Liver (tissue), 9 donors: ENCODE measurements around the gene MCTP2. TPM values are rescaled to one million over a fixed set of nuclear protein-coding genes. Genes with fewer than 3 reads are reported as not detected.
"Not testable (repeated sequence)": the region's sequence is repeated elsewhere in the genome, so short reads cannot be mapped to it uniquely, and the experiment has no call there.

ENCODE experiments used
- DNase-seq: peaks from one replicate; pipeline ENCODE4 v3.0.0-alpha.2; 2017; ENCODE audit warnings: low spot score
- H3K27ac ChIP-seq, 2 donors: one replicate each; pipeline ENCODE4 v1.7.0; 2013; ENCODE audit warnings: inconsistent platforms in 2 of 2, low read length in 2 of 2, control low read depth in 1 of 2, low read depth in 1 of 2, mild to moderate bottlenecking in 1 of 2
- H3K27me3 ChIP-seq, 4 donors: one replicate each; pipeline versions ENCODE4 v1.6.1 to v1.7.0; 2013; ENCODE audit warnings: low read length in 3 of 4, inconsistent platforms in 1 of 4, mild to moderate bottlenecking in 1 of 4, moderate library complexity in 1 of 4; ENCODE audit not compliant: control insufficient read depth in 4 of 4, insufficient read depth in 4 of 4
- H3K36me3 ChIP-seq, 4 donors: one replicate each; pipeline versions ENCODE4 v1.6.1 to v1.7.0; 2013; ENCODE audit warnings: low read length in 3 of 4, mild to moderate bottlenecking in 3 of 4, low read depth in 1 of 4, moderate library complexity in 1 of 4; ENCODE audit not compliant: control insufficient read depth in 4 of 4, insufficient read depth in 3 of 4
- H3K4me1 ChIP-seq, 4 donors: one replicate each; pipeline versions ENCODE4 v1.6.1 to v1.7.0; 2013; ENCODE audit warnings: low read length in 3 of 4, mild to moderate bottlenecking in 3 of 4, moderate library complexity in 1 of 4; ENCODE audit not compliant: control insufficient read depth in 4 of 4, insufficient read depth in 4 of 4
- H3K4me3 ChIP-seq, 3 donors: one replicate each; pipeline versions ENCODE4 v1.6.1 to v1.7.0; 2013; ENCODE audit warnings: low read length in 3 of 3, control low read depth in 1 of 3, low read depth in 1 of 3, mild to moderate bottlenecking in 1 of 3
- H3K9ac ChIP-seq, 2 donors: one replicate each; pipeline ENCODE4 v1.7.0; 2013; ENCODE audit warnings: low read length in 2 of 2, mild to moderate bottlenecking in 2 of 2, moderate library complexity in 2 of 2, control low read depth in 1 of 2, low read depth in 1 of 2
- H3K9me3 ChIP-seq, 4 donors: one replicate each; pipeline versions ENCODE4 v1.6.1 to v1.7.0; 2013; ENCODE audit warnings: low read length in 3 of 4; ENCODE audit not compliant: control insufficient read depth in 4 of 4
- EGR1 ChIP-seq, 2 donors: IDR thresholded peaks; 2 replicates each; pipeline ENCODE4 v1.6.1; 2016 to 2018; ENCODE audit warnings: antibody characterized with exemption in 2 of 2, low read depth in 2 of 2
- FOXA1 ChIP-seq: IDR thresholded peaks from 2 replicates; pipeline ENCODE4 v1.6.1; 2016; ENCODE audit warnings: antibody characterized with exemption
- FOXA2 ChIP-seq: IDR thresholded peaks from 2 replicates; pipeline ENCODE4 v1.6.1; 2016; ENCODE audit warnings: antibody characterized with exemption
- GABPA ChIP-seq, 2 donors: IDR thresholded peaks in 1 of 2; conservative IDR thresholded peaks in 1 of 2; 2 replicates each; pipeline ENCODE4 v1.6.1; 2016; ENCODE audit warnings: antibody characterized with exemption in 2 of 2, mild to moderate bottlenecking in 1 of 2, moderate library complexity in 1 of 2
- HNF4A ChIP-seq, 2 donors: conservative IDR thresholded peaks; 2 replicates each; pipeline ENCODE4 v1.6.1; 2016; ENCODE audit warnings: antibody characterized with exemption in 2 of 2, mild to moderate bottlenecking in 2 of 2
- HNF4G ChIP-seq: IDR thresholded peaks from 2 replicates; pipeline ENCODE4 v1.6.1; 2016; ENCODE audit warnings: antibody characterized with exemption
- JUND ChIP-seq, 2 donors: IDR thresholded peaks; 2 replicates each; pipeline ENCODE4 v1.6.1; 2016; ENCODE audit warnings: antibody characterized with exemption in 2 of 2
- NR2F2 ChIP-seq: IDR thresholded peaks from 2 replicates; pipeline ENCODE4 v1.6.1; 2016; ENCODE audit warnings: antibody characterized with exemption
- RAD21 ChIP-seq, 2 donors: IDR thresholded peaks; 2 replicates each; pipeline ENCODE4 v1.6.1; 2016; ENCODE audit warnings: antibody characterized with exemption in 2 of 2, mild to moderate bottlenecking in 2 of 2
- RXRA ChIP-seq, 2 donors: IDR thresholded peaks; 2 replicates each; pipeline ENCODE4 v1.6.1; 2017 to 2018; ENCODE audit warnings: antibody characterized with exemption in 2 of 2, mild to moderate bottlenecking in 1 of 2
- SP1 ChIP-seq: IDR thresholded peaks from 2 replicates; pipeline ENCODE4 v1.6.1; 2018; ENCODE audit warnings: antibody characterized with exemption, mild to moderate bottlenecking
- TAF1 ChIP-seq: conservative IDR thresholded peaks from 2 replicates; pipeline ENCODE4 v1.6.1; 2016; ENCODE audit warnings: antibody characterized with exemption, mild to moderate bottlenecking
- YY1 ChIP-seq: IDR thresholded peaks from 2 replicates; pipeline ENCODE4 v1.6.1; 2016; ENCODE audit warnings: antibody characterized with exemption, mild to moderate bottlenecking
- WGBS: extraction: QIAGEN DNeasy Blood & Tissue Kit; methylation state at CpG from one replicate; pipeline ENCODE4 v1.1.7; 2013; 5-methylcytosine and 5-hydroxymethylcytosine counted together
- polyA plus RNA-seq, 2 donors: library from polyadenylated mRNA; stranded (reverse) in 1 of 2; unstranded in 1 of 2; fragments of 200-250 nt in 1 of 2; fragments of >200 nt in 1 of 2; fragmentation: Nextera tagmentation in 1 of 2; extraction: Ambion mirVana in 1 of 2; gene quantifications; one replicate each; pipeline versions ENCODE4 v1.2.1 to v1.2.3, GENCODE V29; 2013 to 2015
- total RNA-seq, 2 donors: library from RNA; depleted of rRNA; stranded (reverse); fragments of >200 nt; gene quantifications; one replicate each; pipeline ENCODE4 v1.2.3, GENCODE V29; 2014
- TF ChIP-seq, protein P1 (sequence below): IDR thresholded peaks from 2 replicates; pipeline ENCODE4 v1.6.1; 2016; ENCODE audit warnings: antibody characterized with exemption
- TF ChIP-seq, protein P2 (sequence below): IDR thresholded peaks from 2 replicates; pipeline ENCODE4 v1.6.1; 2016; ENCODE audit warnings: antibody characterized with exemption
- TF ChIP-seq, protein P3 (sequence below): IDR thresholded peaks from 2 replicates; pipeline ENCODE4 v1.6.1; 2016; ENCODE audit warnings: antibody characterized with exemption
- TF ChIP-seq, protein P4 (sequence below): fragments of 150-350 bp; IDR thresholded peaks from 2 replicates; pipeline ENCODE4 v1.5.1; 2017; ENCODE audit warnings: improper control_type of control experiment, low read depth, low read length; ENCODE audit not compliant: missing input control
- TF ChIP-seq, protein P5 (sequence below): IDR thresholded peaks from 2 replicates; pipeline ENCODE4 v1.6.1; 2016; ENCODE audit warnings: antibody characterized with exemption, mild to moderate bottlenecking
- donor health status: healthy.
- donor health status: healthy.
- donor health status: healthy.
- donor health status: healthy.
- donor health status: healthy.

Gene MCTP2
- total and polyA plus RNA-seq, 4 donors: 0.43 to 9.9 (median 3.5) TPM

DNA sequence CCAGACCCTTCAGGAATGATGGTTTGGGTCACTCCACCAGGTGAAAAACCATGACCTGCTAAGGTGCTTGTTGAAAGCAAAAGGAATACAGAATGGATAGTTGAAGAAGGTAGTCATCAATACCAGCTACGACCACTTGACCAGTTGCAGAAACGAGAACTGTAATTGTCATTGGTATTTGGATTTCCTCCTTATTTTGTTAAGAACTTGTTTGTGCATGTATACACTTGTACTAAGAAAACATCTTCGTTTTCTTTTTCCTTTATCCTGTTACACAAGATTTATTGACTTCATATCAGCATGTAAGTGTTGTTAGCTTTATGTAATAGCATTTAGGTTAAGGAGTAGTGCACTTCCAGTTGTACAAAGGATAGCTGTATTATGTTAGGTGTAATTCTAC is 261.8 kb downstream of the MCTP2 start:
- no peak overlapping the region for H3K27ac ChIP-seq

DNA sequence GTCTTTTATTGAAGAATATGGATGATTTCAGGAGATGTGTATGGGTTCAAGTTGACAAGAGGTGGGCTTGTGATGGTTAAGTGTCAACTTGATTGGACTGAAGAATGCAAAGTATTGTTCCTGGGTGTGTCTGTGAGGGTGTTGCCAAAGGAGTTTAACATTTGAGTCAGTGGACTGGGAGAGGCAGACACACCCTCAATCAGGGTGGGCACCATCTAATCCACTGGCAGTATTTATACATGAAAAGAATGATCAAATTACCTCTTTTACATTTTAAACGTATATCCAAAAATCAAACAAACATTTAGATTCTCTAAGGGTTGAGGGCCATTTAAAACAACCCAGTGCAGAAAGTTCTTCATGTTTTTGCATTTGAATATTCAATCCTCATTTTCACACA is 262.2 kb downstream of the MCTP2 start:
- H3K9me3 ChIP-seq, H3K36me3 ChIP-seq, H3K4me1 ChIP-seq, H3K4me3 ChIP-seq, H3K27ac ChIP-seq, H3K27me3 ChIP-seq, H3K9ac ChIP-seq, DNase-seq: not testable (repeated sequence)
- WGBS: 60% methylated on average over 1 of the region's 1 CpG

More for the DNA sequence above, 261.8 kb downstream of the MCTP2 start:
- Histone ChIP-seq H3K9me3 (no peaks in the 10 kb centered on the region), H3K4me1 (no peaks in the 10 kb centered on the region), H3K36me3 (no peaks in the 10 kb centered on the region), H3K27me3 (no peaks in the 10 kb centered on the region), H3K4me3 (no peak overlapping the region), H3K9ac (no peak overlapping the region)
- DNase-seq: no peak
- 66% methylated on average over 3 of the region's 3 CpGs for WGBS
- TF ChIP-seq RAD21 (IDR thresholded peaks at IDR 0.05): no peak
- no peak for TF ChIP-seq YY1
- no peak for TF ChIP-seq TAF1
- no peak for TF ChIP-seq GABPA (IDR thresholded peaks at IDR 0.05 in 1 of 2, conservative IDR thresholded peaks at IDR 0.05 in 1 of 2)
- no peak for TF ChIP-seq SP1
- no peak for TF ChIP-seq FOXA2
- TF ChIP-seq HNF4A (conservative IDR thresholded peaks at IDR 0.05): no peak
- no peak for TF ChIP-seq RXRA (IDR thresholded peaks at IDR 0.05)
- TF ChIP-seq, protein P1, sequence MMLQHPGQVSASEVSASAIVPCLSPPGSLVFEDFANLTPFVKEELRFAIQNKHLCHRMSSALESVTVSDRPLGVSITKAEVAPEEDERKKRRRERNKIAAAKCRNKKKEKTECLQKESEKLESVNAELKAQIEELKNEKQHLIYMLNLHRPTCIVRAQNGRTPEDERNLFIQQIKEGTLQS: no peak
- TF ChIP-seq, protein P2, sequence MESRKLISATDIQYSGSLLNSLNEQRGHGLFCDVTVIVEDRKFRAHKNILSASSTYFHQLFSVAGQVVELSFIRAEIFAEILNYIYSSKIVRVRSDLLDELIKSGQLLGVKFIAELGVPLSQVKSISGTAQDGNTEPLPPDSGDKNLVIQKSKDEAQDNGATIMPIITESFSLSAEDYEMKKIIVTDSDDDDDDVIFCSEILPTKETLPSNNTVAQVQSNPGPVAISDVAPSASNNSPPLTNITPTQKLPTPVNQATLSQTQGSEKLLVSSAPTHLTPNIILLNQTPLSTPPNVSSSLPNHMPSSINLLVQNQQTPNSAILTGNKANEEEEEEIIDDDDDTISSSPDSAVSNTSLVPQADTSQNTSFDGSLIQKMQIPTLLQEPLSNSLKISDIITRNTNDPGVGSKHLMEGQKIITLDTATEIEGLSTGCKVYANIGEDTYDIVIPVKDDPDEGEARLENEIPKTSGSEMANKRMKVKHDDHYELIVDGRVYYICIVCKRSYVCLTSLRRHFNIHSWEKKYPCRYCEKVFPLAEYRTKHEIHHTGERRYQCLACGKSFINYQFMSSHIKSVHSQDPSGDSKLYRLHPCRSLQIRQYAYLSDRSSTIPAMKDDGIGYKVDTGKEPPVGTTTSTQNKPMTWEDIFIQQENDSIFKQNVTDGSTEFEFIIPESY: no peak
- TF ChIP-seq NR2F2: no peak
- TF ChIP-seq EGR1 (IDR thresholded peaks at IDR 0.05; ENCODE audit: low read depth in 2 of 2): no peak
- TF ChIP-seq, protein P3, sequence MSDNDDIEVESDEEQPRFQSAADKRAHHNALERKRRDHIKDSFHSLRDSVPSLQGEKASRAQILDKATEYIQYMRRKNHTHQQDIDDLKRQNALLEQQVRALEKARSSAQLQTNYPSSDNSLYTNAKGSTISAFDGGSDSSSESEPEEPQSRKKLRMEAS: no peak
- no peak for TF ChIP-seq JUND (IDR thresholded peaks at IDR 0.05)
- TF ChIP-seq, protein P4, sequence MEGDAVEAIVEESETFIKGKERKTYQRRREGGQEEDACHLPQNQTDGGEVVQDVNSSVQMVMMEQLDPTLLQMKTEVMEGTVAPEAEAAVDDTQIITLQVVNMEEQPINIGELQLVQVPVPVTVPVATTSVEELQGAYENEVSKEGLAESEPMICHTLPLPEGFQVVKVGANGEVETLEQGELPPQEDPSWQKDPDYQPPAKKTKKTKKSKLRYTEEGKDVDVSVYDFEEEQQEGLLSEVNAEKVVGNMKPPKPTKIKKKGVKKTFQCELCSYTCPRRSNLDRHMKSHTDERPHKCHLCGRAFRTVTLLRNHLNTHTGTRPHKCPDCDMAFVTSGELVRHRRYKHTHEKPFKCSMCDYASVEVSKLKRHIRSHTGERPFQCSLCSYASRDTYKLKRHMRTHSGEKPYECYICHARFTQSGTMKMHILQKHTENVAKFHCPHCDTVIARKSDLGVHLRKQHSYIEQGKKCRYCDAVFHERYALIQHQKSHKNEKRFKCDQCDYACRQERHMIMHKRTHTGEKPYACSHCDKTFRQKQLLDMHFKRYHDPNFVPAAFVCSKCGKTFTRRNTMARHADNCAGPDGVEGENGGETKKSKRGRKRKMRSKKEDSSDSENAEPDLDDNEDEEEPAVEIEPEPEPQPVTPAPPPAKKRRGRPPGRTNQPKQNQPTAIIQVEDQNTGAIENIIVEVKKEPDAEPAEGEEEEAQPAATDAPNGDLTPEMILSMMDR: no peak
- TF ChIP-seq FOXA1: no peak
- TF ChIP-seq, protein P5, sequence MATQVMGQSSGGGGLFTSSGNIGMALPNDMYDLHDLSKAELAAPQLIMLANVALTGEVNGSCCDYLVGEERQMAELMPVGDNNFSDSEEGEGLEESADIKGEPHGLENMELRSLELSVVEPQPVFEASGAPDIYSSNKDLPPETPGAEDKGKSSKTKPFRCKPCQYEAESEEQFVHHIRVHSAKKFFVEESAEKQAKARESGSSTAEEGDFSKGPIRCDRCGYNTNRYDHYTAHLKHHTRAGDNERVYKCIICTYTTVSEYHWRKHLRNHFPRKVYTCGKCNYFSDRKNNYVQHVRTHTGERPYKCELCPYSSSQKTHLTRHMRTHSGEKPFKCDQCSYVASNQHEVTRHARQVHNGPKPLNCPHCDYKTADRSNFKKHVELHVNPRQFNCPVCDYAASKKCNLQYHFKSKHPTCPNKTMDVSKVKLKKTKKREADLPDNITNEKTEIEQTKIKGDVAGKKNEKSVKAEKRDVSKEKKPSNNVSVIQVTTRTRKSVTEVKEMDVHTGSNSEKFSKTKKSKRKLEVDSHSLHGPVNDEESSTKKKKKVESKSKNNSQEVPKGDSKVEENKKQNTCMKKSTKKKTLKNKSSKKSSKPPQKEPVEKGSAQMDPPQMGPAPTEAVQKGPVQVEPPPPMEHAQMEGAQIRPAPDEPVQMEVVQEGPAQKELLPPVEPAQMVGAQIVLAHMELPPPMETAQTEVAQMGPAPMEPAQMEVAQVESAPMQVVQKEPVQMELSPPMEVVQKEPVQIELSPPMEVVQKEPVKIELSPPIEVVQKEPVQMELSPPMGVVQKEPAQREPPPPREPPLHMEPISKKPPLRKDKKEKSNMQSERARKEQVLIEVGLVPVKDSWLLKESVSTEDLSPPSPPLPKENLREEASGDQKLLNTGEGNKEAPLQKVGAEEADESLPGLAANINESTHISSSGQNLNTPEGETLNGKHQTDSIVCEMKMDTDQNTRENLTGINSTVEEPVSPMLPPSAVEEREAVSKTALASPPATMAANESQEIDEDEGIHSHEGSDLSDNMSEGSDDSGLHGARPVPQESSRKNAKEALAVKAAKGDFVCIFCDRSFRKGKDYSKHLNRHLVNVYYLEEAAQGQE: no peak
- TF ChIP-seq HNF4G: no peak
